Globus pallidus (tissue), 1 donor: ENCODE data around the gene TLE7.

Experiments used
- DNase-seq: peaks from one replicate; pipeline ENCODE4 v3.0.0-alpha.2; 2015; ENCODE audit warnings: low spot score

Gene TLE7

DNA sequence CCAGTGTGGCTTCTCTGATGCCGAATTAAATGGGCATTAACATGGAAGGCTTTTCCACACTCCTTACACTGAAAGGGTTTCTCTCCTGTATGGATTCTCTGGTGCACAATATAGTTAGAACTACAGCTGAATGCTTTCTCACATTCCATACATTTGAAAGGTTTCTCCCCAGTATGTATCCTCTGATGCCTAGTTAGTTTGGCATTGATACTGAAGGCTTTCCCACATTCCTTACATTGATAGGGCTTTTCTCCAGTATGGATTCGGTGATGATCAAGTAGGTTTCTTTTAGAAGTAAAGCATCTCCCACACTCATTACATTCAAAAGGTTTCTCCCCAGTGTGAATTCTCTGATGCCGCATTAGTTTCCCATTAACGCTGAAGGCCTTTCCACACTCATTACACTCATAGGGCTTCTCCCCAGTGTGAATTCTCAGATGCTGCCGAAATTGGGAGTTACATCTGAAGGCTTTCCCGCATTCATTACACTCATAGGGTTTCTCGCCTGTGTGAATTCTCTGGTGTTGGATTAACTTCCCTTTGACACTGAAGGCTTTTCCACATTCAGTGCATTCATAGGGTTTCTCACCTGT lies 6.5 kb upstream of the TLE7 start:
- no peak for DNase-seq

DNA sequence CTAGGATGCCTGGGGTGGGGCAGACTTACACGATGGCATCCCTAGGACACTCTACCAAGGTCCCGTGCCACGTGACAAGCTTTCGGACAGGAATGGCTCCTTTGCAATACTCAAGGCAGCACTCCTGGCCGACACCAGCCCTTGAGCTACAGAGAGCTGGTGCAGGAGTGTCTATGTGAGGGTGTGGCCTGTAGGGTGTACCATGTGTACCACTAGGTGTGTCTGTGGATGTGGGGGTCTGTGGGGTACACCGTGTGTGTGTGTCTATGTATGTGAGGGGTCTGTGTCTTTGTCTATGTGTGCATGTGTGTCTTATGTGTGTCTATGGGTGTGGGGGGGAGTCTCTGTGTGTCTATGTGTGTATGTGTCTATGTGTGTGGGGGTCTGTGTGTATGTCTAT lies 1.9 kb upstream of the TLE7 start:
- no peak for DNase-seq

GRCh38 chr16:71441348-71442050 lies 355 bp downstream of the TLE7 start:
- DNase-seq = no peak

DNA sequence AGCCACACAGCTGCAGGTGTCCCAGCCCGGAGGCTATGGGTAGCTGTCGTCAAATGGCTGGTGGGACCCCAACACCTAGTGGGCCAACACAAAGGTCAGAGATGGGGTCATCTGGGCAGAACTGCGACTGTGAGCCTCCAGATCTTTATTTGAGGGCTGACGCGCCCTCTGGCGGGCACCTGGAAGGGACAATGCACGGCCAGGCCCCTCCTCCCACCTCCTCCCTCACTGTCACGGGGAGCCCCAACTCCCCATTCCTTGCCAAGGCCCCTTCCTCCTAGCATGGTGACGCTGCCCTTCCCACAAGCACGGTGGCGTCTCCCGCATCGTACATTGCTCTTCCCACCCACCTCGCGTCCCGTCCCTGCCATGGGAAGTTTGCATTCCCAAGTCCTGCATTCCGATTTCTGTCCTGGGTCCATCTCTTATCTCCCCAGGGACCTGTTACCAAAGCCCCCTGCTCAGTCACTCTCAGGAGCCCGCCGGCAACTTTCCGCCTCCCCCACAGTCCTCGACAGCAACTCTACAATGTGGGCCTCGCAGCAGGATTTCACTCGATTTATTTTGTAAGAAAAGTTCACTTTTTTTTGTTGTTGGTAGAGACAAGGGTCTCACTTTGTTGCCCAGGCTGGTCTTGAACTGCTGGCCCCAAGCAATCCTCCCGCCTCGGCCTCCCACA lies 1.0 kb downstream of the TLE7 start:
- DNase-seq = no peak

GRCh38 chr16:71439523-71439922 lies 2.3 kb downstream of the TLE7 start:
- no peak for DNase-seq

- DNase-seq = no peak
Observed at GRCh38 chr16:71436473-71436872, 5.4 kb downstream of the TLE7 start.

DNA sequence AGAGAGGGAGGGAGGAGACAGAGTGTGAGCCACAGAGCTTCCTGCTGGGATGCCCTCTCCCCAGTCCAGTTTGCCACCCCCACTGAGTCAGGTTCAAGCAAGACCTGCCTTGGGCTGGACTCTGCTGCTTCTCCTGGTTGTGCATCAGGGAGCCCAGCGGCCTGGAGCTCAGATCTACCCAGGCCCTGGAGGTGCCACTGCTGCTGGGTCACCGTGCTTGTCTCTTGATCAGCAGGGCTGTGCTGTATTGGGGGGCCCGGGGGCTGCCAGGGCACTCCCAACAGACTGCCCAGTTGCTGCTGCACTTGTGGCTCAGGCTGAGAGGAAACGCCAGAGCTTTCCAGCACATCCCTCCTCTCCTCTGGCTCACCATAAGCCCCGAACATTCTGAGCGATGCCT lies 8.9 kb downstream of the TLE7 start:
- DNase-seq = no peak

- no peak for DNase-seq
Observed at GRCh38 chr16:71431991-71432390, 9.9 kb downstream of the TLE7 start.

DNA sequence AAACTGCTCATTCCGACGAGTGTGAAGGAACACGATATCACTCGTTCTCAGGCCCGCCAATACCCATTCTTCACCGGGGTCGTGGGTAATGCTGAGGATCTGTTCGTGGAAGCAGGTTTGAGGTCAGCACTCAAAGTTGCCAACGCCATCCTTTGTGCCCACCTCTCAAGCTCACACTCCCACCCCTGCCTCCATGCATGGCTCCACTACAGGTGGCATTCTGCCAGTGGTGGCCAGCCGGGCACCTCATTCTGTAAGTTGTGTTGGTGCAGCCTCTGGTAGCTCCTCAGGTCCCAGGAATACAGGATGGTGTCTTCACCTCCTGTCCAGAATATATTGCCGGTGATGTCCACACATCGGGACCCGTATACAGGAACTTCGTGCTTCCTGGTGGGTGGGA lies 10.7 kb downstream of the TLE7 start:
- no peak for DNase-seq

GRCh38 chr16:71430744-71431143 lies 11.1 kb downstream of the TLE7 start:
- DNase-seq = no peak

DNA sequence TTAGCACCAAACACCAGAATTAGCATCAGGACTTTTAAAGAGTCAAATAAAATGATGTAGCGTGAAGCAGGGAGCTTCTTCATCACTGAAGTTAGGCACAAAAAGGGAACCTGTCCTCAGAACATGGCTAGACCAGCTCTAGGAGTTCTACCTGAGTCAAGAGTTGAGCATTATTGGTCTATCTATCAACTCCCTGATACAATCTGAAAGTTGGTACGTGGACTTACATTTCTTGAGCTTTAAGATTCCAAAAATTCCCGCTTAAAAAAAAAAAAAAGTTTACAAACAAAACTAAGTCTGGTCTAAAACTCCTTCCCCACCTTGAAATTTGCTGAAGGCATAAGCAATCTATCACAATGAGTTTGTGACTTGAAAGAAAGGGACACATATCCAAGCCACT lies 12.3 kb downstream of the TLE7 start:
- DNase-seq = no peak

DNA sequence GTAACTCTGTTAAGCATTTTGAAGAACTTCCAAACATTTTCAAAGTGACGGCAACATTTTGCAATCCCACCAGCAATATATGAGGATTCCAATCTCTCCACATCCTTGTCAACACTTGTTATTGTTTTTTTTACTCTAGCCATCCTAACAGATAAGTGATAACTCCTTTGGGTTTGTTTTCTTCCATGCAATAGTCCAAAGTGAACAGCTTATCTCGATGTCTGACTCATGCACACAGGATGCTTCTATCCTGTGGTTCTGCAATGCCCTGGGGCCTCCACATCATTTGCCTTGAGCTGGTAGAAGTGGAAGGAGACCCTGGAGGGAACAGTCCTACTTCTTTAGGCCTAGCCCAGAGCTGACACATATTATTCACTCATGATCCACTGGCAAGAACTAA lies 13.0 kb downstream of the TLE7 start:
- DNase-seq = no peak

GRCh38 chr16:71428385-71428784 lies 13.5 kb downstream of the TLE7 start:
- no peak for DNase-seq

DNA sequence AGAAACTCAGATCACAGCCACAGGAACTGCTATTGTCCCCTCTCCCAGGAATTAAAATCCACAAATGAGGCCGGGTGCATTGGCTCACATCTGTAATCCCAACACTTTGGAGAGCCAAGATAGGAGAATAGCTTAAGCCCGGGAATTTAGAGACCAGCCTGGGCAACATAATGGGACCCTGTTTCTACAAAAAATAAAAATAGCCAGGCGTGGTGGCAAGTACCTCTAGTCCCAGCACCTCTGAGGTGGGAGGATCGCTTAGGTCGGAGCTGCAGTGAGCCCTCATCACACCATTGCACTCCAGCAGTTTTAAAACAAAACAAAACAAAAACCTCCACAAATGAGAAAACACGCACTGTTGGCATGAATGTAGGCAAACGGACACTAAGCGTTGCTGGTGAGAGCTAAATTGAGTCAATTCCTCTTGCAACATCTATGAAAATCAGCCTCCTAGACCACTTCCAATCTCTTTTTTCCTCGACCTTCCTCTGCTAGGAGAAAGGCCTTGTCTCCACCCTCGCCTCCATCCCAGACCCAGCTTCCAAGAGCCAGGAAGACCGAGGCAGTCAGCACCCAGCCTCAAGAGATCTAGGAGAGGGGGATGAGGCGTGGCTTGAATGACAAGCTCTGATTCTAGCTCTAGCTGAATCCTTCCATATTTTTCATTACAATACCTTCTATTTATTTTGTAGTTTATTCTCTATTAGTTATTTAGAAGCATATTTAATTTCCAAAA lies 14.8 kb downstream of the TLE7 start:
- no peak for DNase-seq

GRCh38 chr16:71426069-71426879 lies 15.6 kb downstream of the TLE7 start:
- no peak for DNase-seq

DNA sequence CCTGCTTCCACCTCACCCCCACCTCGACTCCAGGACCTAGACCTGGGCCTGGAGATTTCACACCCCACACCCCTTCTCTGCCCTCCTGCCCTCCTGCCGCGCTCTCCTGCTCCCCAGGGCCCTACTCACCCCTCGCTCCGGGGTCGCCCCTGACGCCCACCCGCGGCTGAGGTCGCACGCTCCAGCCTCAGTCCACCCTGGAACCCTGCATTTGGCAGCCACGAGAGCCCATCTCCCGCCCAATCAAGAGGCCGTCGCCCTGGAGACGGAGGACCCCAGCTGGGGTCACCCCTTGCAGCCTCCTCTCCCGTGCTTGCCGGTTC lies 16.1 kb downstream of the TLE7 start:
- DNase-seq = no peak

DNA sequence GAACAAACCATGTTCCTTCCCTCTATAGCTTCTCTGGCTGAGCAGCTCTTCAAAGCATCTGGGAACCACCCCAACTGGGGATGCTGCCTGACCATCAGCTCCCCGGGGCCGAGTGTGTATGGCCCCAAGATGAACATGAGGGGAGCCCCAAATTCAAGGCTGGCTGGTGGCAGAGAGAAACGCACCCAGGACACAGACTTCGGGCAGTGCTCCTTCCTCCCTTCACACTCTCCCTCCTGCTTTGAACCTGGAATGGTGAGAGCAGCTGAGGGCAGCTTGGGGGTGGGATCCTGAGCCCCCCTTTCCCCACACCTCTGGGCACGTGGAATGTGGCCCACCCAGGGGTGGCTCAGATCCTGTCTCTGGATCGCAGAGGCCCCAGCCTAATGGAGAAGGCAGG lies 17.2 kb downstream of the TLE7 start:
- DNase-seq = no peak

GRCh38 chr16:71423865-71424264 lies 18.0 kb downstream of the TLE7 start:
- no peak for DNase-seq

GRCh38 chr16:71423016-71423415 lies 18.8 kb downstream of the TLE7 start:
- no peak for DNase-seq

- no peak for DNase-seq
Observed at GRCh38 chr16:71421911-71422310, 19.9 kb downstream of the TLE7 start.

- no peak for DNase-seq
Observed at GRCh38 chr16:71414038-71414437, 27.8 kb downstream of the TLE7 start.

DNA sequence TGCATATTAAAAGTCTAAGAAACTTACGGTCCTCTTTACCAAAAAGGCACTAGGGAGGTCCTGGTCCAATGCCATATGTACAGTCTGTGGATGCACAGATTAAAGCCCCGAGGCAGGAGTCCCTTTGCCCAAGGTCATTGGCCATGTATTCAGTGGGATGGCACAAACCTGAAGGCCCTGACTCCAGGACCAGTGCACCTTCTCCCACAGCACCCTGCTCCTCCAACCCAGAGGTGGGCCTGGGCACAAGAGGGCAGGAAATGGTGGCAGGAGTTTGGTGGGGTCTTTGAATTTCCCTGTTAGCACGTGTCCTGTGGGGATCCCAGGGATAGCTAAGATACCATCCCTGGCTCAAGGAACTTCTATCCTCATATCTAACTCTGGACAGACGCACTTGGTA lies 28.5 kb downstream of the TLE7 start:
- no peak for DNase-seq
